Tibial artery (tissue), 4 donors: Measurements from ENCODE around the gene TRIM62.

Source experiments
- DNase-seq, 2 donors: peaks; one replicate each; pipeline ENCODE4 v3.0.0-alpha.2; 2019
- H3K27ac ChIP-seq, 2 donors: fragments of 200-600 bp; sonication (generic) in 1 of 2; 1 replicate in 1 of 2; 2 replicates in 1 of 2; pipeline ENCODE4 v1.5.1; 2018 to 2019; ENCODE audit warnings: mild to moderate bottlenecking in 1 of 2
- H3K27me3 ChIP-seq, 2 donors: fragments of 200-600 bp; sonication (generic) in 1 of 2; one replicate each; pipeline versions ENCODE4 v1.5.1 to v1.6.0; 2016 to 2019
- H3K36me3 ChIP-seq, 3 donors: fragments of 200-600 bp; sonication (generic) in 2 of 3; one replicate each; pipeline ENCODE4 v1.5.1; 2016 to 2019; ENCODE audit warnings: mild to moderate bottlenecking in 2 of 3
- H3K4me1 ChIP-seq, 4 donors: fragments of 200-600 bp; sonication (generic) in 2 of 4; 1 replicate in 3 of 4; 2 replicates in 1 of 4; pipeline ENCODE4 v1.5.1; 2016 to 2019
- H3K4me3 ChIP-seq, 2 donors: fragments of 200-600 bp; sonication (generic) in 1 of 2; 1 replicate in 1 of 2; 2 replicates in 1 of 2; pipeline ENCODE4 v1.5.1; 2018 to 2019; ENCODE audit warnings: mild to moderate bottlenecking in 2 of 2
- H3K9me3 ChIP-seq, 3 donors: fragments of 200-600 bp; sonication (generic) in 1 of 3; one replicate each; pipeline ENCODE4 v1.5.1; 2016 to 2019
- intact Hi-C: fragments of 100-400 bp; cut with DNase I; formaldehyde crosslinking; loops from one replicate; pipeline ENCODE4 v1.15.0; 2023; ENCODE audit warnings: low total_unique reads
- TF ChIP-seq, protein P1 (sequence below), 2 experiments: fragments of 200-600 bp in 1 of 2; fragments of 450-650 bp in 1 of 2; IDR thresholded peaks; one replicate each; pipeline ENCODE4 v1.5.1; 2017 to 2019; ENCODE audit warnings: antibody characterized with exemption in 2 of 2, mild to moderate bottlenecking in 1 of 2, moderate library complexity in 1 of 2

Gene TRIM62

GRCh38 chr1:33222381-33222780, 40.5 kb upstream of the TRIM62 start:
- no peak overlapping the region for H3K27ac ChIP-seq
- intact Hi-C loops = loop anchor here (5.0 to 10.0 kb wide), 2 partner anchors 145 to 242 kb away; no protein-coding TSS in a partner anchor

GRCh38 chr1:33221385-33221758, 39.5 kb upstream of the TRIM62 start:
- Histone ChIP-seq H3K27ac (no peak overlapping the region), H3K9me3 (peaks cover 0 to 8% (median 0%) of the 10 kb centered on the region in 3 donors)
- TF ChIP-seq, protein P1, sequence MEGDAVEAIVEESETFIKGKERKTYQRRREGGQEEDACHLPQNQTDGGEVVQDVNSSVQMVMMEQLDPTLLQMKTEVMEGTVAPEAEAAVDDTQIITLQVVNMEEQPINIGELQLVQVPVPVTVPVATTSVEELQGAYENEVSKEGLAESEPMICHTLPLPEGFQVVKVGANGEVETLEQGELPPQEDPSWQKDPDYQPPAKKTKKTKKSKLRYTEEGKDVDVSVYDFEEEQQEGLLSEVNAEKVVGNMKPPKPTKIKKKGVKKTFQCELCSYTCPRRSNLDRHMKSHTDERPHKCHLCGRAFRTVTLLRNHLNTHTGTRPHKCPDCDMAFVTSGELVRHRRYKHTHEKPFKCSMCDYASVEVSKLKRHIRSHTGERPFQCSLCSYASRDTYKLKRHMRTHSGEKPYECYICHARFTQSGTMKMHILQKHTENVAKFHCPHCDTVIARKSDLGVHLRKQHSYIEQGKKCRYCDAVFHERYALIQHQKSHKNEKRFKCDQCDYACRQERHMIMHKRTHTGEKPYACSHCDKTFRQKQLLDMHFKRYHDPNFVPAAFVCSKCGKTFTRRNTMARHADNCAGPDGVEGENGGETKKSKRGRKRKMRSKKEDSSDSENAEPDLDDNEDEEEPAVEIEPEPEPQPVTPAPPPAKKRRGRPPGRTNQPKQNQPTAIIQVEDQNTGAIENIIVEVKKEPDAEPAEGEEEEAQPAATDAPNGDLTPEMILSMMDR (IDR thresholded peaks at IDR 0.05) = no peak

More at GRCh38 chr1:33222381-33222780, 40.5 kb upstream of the TRIM62 start:
- Histone ChIP-seq H3K4me3 (no peak overlapping the region), H3K36me3 (no peaks in the 10 kb centered on the region), H3K4me1 (peaks cover 0 to 9% (median 0%) of the 10 kb centered on the region in 4 donors), H3K9me3 (peaks cover 0 to 8% (median 0%) of the 10 kb centered on the region in 3 donors), H3K27me3 (no peaks in the 10 kb centered on the region)
- DNase-seq = no peak
- TF ChIP-seq, protein P1 (IDR thresholded peaks at IDR 0.05) = no peak

GRCh38 chr1:33220676-33221384, 39.0 kb upstream of the TRIM62 start:
- intact Hi-C loops = loop anchor here (5.0 to 10.0 kb wide), 2 partner anchors 146 to 244 kb away; no protein-coding TSS in a partner anchor
- no peaks in the 10 kb centered on the region for H3K27me3 ChIP-seq
- TF ChIP-seq, protein P1 (IDR thresholded peaks at IDR 0.05) = no peak
- H3K4me1 ChIP-seq = peaks cover 0 to 9% (median 0%) of the 10 kb centered on the region in 4 donors
- H3K9me3 ChIP-seq = peaks cover 0 to 8% (median 0%) of the 10 kb centered on the region in 3 donors
- H3K36me3 ChIP-seq = no peaks in the 10 kb centered on the region
- no peak for DNase-seq
- H3K27ac ChIP-seq = no peak overlapping the region
- no peak overlapping the region for H3K4me3 ChIP-seq

More at GRCh38 chr1:33221385-33221758, 39.5 kb upstream of the TRIM62 start:
- no peak for DNase-seq
- intact Hi-C loops = loop anchor here (5.0 to 10.0 kb wide), 2 partner anchors 146 to 243 kb away; no protein-coding TSS in a partner anchor
- Histone ChIP-seq H3K36me3 (no peaks in the 10 kb centered on the region), H3K27me3 (no peaks in the 10 kb centered on the region), H3K4me1 (peaks cover 0 to 9% (median 0%) of the 10 kb centered on the region in 4 donors), H3K4me3 (no peak overlapping the region)

GRCh38 chr1:33219886-33220661, 38.2 kb upstream of the TRIM62 start:
- intact Hi-C loops = loop anchor here (1.0 to 10.0 kb wide), 3 partner anchors 12 to 245 kb away; no protein-coding TSS in a partner anchor
- peaks cover 0 to 8% (median 0%) of the 10 kb centered on the region in 3 donors for H3K9me3 ChIP-seq
- H3K27ac ChIP-seq = no peak overlapping the region
- H3K27me3 ChIP-seq = no peaks in the 10 kb centered on the region
- DNase-seq = no peak
- TF ChIP-seq, protein P1 (IDR thresholded peaks at IDR 0.05) = no peak
- H3K4me3 ChIP-seq = no peak overlapping the region
- H3K36me3 ChIP-seq = no peaks in the 10 kb centered on the region
- peaks cover 0 to 9% (median 0%) of the 10 kb centered on the region in 4 donors for H3K4me1 ChIP-seq

GRCh38 chr1:33211972-33212371, 30.1 kb upstream of the TRIM62 start:
- intact Hi-C loops = no loop called here
- H3K36me3 ChIP-seq = no peaks in the 10 kb centered on the region

More at GRCh38 chr1:33211972-33212371, 30.1 kb upstream of the TRIM62 start:
- TF ChIP-seq, protein P1 (IDR thresholded peaks at IDR 0.05) = no peak
- no peak for DNase-seq
- Histone ChIP-seq H3K4me1 (no peaks in the 10 kb centered on the region), H3K27ac (no peak overlapping the region), H3K27me3 (peaks cover 0 to 8% of the 10 kb centered on the region in 2 donors), H3K4me3 (no peak overlapping the region), H3K9me3 (no peaks in the 10 kb centered on the region)
